CD1c-positive myeloid dendritic cell (primary cell): Measurements from ENCODE around the gene WDR93.

Source experiments
- DNase-seq: peaks from one replicate; pipeline ENCODE4 v3.0.0-alpha.2; 2016; ENCODE audit errors: extremely low spot score

Gene WDR93

GRCh38 chr15:89662893-89663626 lies 27.6 kb upstream of the WDR93 start:
- no peak for DNase-seq

GRCh38 chr15:89664441-89665350 lies 25.9 kb upstream of the WDR93 start:
- DNase-seq = no peak

- DNase-seq = peak; percentile 41
These were observed 25.0 kb upstream of the WDR93 start for GRCh38 chr15:89665449-89666181.

- no peak for DNase-seq
These were observed 24.3 kb upstream of the WDR93 start for GRCh38 chr15:89666184-89666857.

GRCh38 chr15:89666858-89667705 lies 23.5 kb upstream of the WDR93 start:
- no peak for DNase-seq

GRCh38 chr15:89667706-89667960 lies 23.0 kb upstream of the WDR93 start:
- DNase-seq = no peak

GRCh38 chr15:89668171-89668570 lies 22.4 kb upstream of the WDR93 start:
- DNase-seq = no peak

GRCh38 chr15:89669309-89669865 lies 21.2 kb upstream of the WDR93 start:
- no peak for DNase-seq

GRCh38 chr15:89669941-89670340 lies 20.7 kb upstream of the WDR93 start:
- DNase-seq = no peak

- no peak for DNase-seq
These were observed 19.5 kb upstream of the WDR93 start for GRCh38 chr15:89670971-89671560.

GRCh38 chr15:89671687-89672086 lies 18.9 kb upstream of the WDR93 start:
- DNase-seq = no peak

GRCh38 chr15:89672221-89673164 lies 18.1 kb upstream of the WDR93 start:
- no peak for DNase-seq

- peak; percentile 10 for DNase-seq
These were observed 17.5 kb upstream of the WDR93 start for GRCh38 chr15:89673165-89673512.

- no peak for DNase-seq
These were observed 16.1 kb upstream of the WDR93 start for GRCh38 chr15:89674526-89674925.

GRCh38 chr15:89675606-89676005 lies 15.0 kb upstream of the WDR93 start:
- DNase-seq = no peak

GRCh38 chr15:89677381-89677780 lies 13.2 kb upstream of the WDR93 start:
- no peak for DNase-seq

GRCh38 chr15:89679212-89679611 lies 11.4 kb upstream of the WDR93 start, which contains the start of gene PLIN1:
Gene PLIN1 (minus strand): TSS chr15:89679367. CDS start chr15:89677489, 1,878 bp downstream.
- no peak for DNase-seq

GRCh38 chr15:89680282-89680873 lies 10.2 kb upstream of the WDR93 start:
- DNase-seq = no peak

GRCh38 chr15:89681146-89681545 lies 9.5 kb upstream of the WDR93 start:
- no peak for DNase-seq
